Measurements from ENCODE around the gene FZD7.

The FZD7 gene

DNA sequence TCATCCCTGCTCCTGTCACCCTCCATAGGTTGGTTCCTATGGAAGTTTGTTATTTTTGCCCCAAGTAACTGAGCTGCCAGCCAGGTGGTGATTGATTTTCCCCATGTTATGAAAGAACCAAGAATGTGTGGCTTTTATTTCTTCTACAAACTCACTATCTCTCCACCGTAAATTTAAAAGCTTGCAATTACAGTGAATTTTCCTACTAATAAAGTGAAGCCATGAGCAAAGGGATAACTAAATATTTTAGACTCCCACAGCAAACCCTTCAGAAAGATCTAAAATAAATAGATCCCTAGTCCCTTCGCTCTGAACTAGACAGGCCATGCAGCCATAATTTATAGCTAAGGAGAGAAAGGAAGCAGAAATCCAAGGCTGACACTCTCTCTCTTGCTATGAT lies 33.2 kb downstream of the FZD7 start:
- Histone ChIP-seq H3K27me3 (ENCODE audit: insufficient read depth, low read depth) (no peaks in the 10 kb centered on the region), H3K36me3 (ENCODE audit: insufficient read depth) (no peaks in the 10 kb centered on the region), H3K4me3 (IDR thresholded peaks at IDR 0.05; ENCODE audit: insufficient read depth, low read depth, low read length) (no peak overlapping the region), H3K4me2 (no peak overlapping the region), H3K4me1 (ENCODE audit: low read depth, poor library complexity, severe bottlenecking) (no peaks in the 10 kb centered on the region), H3K79me2 (ENCODE audit: insufficient read depth, low read depth) (no peaks in the 10 kb centered on the region), H3K27ac (no peak overlapping the region), H3K9ac (no peak overlapping the region), H4K20me1 (ENCODE audit: insufficient read depth) (no peaks in the 10 kb centered on the region), H2AFZ (ENCODE audit: low read depth) (no peak overlapping the region)
- TF ChIP-seq, protein P1, sequence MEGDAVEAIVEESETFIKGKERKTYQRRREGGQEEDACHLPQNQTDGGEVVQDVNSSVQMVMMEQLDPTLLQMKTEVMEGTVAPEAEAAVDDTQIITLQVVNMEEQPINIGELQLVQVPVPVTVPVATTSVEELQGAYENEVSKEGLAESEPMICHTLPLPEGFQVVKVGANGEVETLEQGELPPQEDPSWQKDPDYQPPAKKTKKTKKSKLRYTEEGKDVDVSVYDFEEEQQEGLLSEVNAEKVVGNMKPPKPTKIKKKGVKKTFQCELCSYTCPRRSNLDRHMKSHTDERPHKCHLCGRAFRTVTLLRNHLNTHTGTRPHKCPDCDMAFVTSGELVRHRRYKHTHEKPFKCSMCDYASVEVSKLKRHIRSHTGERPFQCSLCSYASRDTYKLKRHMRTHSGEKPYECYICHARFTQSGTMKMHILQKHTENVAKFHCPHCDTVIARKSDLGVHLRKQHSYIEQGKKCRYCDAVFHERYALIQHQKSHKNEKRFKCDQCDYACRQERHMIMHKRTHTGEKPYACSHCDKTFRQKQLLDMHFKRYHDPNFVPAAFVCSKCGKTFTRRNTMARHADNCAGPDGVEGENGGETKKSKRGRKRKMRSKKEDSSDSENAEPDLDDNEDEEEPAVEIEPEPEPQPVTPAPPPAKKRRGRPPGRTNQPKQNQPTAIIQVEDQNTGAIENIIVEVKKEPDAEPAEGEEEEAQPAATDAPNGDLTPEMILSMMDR (conservative IDR thresholded peaks at IDR 0.05; ENCODE audit: low read depth, low read length), result no peak

DNA sequence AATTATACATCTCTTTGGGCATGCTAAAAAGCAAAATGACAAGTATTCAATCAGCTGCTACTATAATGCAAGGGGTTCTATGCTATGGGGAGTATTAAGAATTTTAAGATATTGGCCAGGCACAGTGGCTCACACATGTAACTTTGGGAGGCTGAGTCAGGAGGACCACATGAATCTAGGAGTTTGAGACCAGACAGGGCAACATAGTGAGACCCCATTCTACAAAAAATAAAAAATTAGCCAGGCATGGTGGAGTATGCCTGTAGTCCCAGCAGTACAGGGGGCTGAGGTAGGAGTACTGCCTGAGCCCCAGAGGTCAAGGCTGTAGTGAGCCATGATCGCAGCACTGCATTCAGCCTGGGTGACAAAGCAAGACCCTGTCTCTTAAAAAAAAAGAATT lies 33.9 kb downstream of the FZD7 start:
- Histone ChIP-seq H3K4me1 (ENCODE audit: low read depth, poor library complexity, severe bottlenecking) (no peaks in the 10 kb centered on the region), H3K27ac (no peak overlapping the region), H3K4me3 (IDR thresholded peaks at IDR 0.05; ENCODE audit: insufficient read depth, low read depth, low read length) (no peak overlapping the region), H4K20me1 (ENCODE audit: insufficient read depth) (no peaks in the 10 kb centered on the region), H3K79me2 (ENCODE audit: insufficient read depth, low read depth) (no peaks in the 10 kb centered on the region), H3K36me3 (ENCODE audit: insufficient read depth) (no peaks in the 10 kb centered on the region), H3K4me2 (no peak overlapping the region), H2AFZ (ENCODE audit: low read depth) (no peak overlapping the region), H3K27me3 (ENCODE audit: insufficient read depth, low read depth) (no peaks in the 10 kb centered on the region), H3K9ac (no peak overlapping the region)
- TF ChIP-seq, protein P1 (conservative IDR thresholded peaks at IDR 0.05; ENCODE audit: low read depth, low read length), result no peak

DNA sequence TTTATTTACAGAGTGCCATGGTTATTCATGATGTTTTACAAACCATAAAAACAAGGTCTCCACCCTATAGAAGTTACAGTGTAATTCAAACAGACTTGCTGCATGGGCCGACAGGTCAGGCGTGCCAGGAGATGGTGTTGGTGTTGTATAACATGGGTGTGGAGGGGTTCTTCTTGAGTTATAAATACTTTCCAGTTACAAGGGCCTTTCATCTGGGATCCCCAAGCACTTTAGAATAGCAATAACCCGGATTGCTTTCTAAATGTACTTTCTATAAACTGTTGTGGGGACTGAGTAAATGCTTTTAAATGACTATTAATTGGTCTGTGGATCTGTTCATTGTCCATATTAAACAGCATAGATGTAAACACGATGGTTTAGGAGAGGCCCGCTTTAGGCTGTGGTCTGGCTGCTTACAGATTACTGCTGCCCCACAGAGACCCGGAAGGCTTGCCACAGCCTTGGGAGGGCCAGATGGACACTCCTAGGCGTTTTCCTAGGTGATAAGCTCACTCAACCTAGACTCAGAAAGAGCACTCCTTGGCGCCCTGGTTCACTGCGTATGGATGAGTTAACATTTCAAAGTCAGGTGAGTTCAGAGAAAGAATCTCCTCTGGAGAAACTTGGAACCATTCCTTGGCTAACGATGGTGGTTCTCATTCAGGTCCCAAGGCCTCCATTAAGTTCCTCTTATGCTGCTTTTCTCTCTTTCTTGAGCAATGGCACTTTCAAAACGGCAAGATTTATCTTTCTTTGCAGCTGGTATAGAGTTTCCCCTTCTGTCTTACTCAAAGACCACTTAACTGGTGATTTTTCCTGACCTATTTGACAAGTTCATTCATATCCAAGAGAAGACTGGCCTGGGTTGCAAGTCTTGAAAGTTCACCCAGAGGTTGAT lies 35.8 kb downstream of the FZD7 start:
- Histone ChIP-seq H3K4me3 (IDR thresholded peaks at IDR 0.05; ENCODE audit: insufficient read depth, low read depth, low read length) (no peak overlapping the region), H3K4me1 (ENCODE audit: low read depth, poor library complexity, severe bottlenecking) (no peaks in the 10 kb centered on the region), H2AFZ (ENCODE audit: low read depth) (no peak overlapping the region), H3K36me3 (ENCODE audit: insufficient read depth) (no peaks in the 10 kb centered on the region), H3K27me3 (ENCODE audit: insufficient read depth, low read depth) (no peaks in the 10 kb centered on the region), H3K27ac (no peak overlapping the region), H3K79me2 (ENCODE audit: insufficient read depth, low read depth) (no peaks in the 10 kb centered on the region), H3K9ac (no peak overlapping the region), H3K4me2 (no peak overlapping the region), H4K20me1 (ENCODE audit: insufficient read depth) (no peaks in the 10 kb centered on the region)
- TF ChIP-seq, protein P1 (conservative IDR thresholded peaks at IDR 0.05; ENCODE audit: low read depth, low read length), result no peak

DNA sequence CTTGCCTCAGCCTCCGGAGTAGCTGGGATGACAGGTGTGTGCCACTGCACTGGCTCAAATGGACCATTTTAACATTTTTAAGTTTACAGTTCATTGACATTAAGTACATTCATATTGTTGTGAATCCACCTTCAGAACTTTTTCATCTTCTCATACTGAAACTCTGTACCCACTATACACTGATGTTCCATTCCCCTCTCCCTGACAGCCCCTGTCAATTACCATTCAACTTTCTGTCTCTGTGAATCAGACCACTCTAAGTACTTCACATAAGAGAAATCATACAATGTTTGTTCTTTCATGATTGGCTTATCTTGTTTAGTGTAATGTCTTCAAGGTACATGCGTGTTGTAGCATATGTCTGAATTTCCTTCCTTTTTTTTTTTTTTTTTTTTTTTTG lies 37.5 kb downstream of the FZD7 start:
- H3K27ac ChIP-seq, result no peak overlapping the region
- no peak overlapping the region for H3K4me2 ChIP-seq
- no peaks in the 10 kb centered on the region for H3K27me3 ChIP-seq (ENCODE audit: insufficient read depth, low read depth)
- H3K9ac ChIP-seq, result no peak overlapping the region
- H3K4me3 ChIP-seq (IDR thresholded peaks at IDR 0.05; ENCODE audit: insufficient read depth, low read depth, low read length), result no peak overlapping the region
- TF ChIP-seq, protein P1 (conservative IDR thresholded peaks at IDR 0.05; ENCODE audit: low read depth, low read length), result no peak
- H3K36me3 ChIP-seq (ENCODE audit: insufficient read depth), result no peaks in the 10 kb centered on the region
- H2AFZ ChIP-seq (ENCODE audit: low read depth), result no peak overlapping the region
- no peaks in the 10 kb centered on the region for H4K20me1 ChIP-seq (ENCODE audit: insufficient read depth)
- H3K4me1 ChIP-seq (ENCODE audit: low read depth, poor library complexity, severe bottlenecking), result no peaks in the 10 kb centered on the region
- no peaks in the 10 kb centered on the region for H3K79me2 ChIP-seq (ENCODE audit: insufficient read depth, low read depth)

All from KMS-11 (cell line).